GM13977 (cell line): Measurements from ENCODE around the gene KIF26A.

Source experiments
- DNase-seq: peaks from one replicate; pipeline ENCODE4 v3.0.0; 2012; ENCODE audit warnings: low spot score
- CTCF ChIP-seq: IDR thresholded peaks from 2 replicates; pipeline ENCODE4 v1.5.1; 2012; ENCODE audit warnings: mild to moderate bottlenecking, control low read depth; ENCODE audit not compliant: insufficient read depth; ENCODE audit errors: extremely low read depth, missing control alignments
- in situ Hi-C: fragments of 300-500 bp; cut with MboI; formaldehyde crosslinking; loops from one replicate; pipeline ENCODE4 v1.12.0; 2022; ENCODE audit warnings: low sequenced_read_pairs, low pct_unique_long_range_greater_than_20kb, mixed read lengths, inconsistent platforms; ENCODE audit not compliant: unreplicated experiment

The KIF26A gene

DNA sequence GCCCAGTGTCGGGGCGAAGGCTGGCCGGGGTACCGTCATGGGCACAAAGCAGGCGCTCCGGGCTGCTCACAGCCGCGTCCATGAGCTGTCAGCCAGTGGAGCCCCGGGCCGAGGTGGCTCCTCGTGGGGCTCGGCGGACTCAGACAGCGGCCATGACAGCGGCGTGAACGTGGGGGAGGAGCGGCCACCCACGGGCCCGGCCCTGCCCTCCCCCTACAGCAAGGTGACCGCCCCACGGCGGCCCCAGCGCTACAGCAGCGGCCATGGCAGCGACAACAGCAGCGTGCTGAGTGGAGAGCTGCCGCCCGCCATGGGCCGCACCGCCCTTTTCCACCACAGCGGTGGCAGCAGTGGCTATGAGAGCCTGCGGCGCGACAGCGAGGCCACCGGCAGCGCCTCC is 39.0 kb downstream of the KIF26A start:
- DNase-seq = no peak
- in situ Hi-C loops = no loop called here
- TF ChIP-seq CTCF = no peak

GRCh38 chr14:104178279-104178678 is 39.9 kb downstream of the KIF26A start:
- TF ChIP-seq CTCF = no peak
- in situ Hi-C loops = no loop called here
- no peak for DNase-seq

DNA sequence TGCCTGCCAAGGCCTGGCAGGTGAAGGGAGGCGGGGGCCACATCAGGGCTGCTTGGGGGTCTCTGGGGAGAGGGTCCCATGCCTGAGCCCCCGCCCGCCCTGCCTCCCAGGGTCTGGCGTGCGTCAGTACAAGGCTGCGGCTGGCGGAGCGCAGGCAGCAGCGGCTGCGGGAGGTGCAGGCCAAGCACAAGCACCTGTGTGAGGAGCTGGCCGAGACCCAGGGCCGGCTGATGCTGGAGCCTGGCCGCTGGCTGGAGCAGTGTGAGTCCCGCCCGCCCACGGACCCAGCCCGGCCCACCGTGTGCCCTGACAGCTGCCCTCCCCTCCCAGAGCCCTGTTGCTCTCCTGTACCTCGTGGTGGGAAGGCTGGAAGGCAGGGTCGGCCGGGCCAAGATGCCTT is 40.7 kb downstream of the KIF26A start:
- no peak for TF ChIP-seq CTCF
- DNase-seq = no peak
- in situ Hi-C loops = no loop called here

DNA sequence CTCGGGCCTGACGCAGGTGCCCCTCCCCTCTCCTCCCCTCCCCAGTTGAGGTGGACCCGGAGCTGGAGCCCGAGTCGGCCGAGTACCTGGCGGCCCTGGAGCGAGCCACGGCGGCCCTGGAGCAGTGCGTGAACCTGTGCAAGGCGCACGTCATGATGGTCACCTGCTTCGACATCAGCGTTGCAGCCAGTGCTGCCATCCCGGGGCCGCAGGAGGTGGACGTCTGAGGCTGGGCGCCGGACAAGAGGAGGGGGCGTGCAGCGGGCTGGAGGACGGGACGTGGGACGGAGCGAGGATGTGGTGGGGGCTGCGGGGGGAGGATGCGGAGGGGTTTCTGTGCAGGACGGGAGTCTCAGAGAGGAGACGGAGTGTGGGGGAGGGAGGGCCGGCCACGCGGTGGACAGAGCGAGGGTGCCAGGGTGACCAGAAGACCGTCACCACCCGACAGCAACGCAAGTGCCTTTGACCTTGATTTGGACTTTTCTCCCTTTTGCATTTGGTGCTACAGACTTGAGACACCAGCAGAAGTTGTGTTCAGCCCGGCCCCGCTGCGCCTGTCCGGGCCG is 41.3 kb downstream of the KIF26A start:
- TF ChIP-seq CTCF = no peak
- in situ Hi-C loops = no loop called here
- no peak for DNase-seq

DNA sequence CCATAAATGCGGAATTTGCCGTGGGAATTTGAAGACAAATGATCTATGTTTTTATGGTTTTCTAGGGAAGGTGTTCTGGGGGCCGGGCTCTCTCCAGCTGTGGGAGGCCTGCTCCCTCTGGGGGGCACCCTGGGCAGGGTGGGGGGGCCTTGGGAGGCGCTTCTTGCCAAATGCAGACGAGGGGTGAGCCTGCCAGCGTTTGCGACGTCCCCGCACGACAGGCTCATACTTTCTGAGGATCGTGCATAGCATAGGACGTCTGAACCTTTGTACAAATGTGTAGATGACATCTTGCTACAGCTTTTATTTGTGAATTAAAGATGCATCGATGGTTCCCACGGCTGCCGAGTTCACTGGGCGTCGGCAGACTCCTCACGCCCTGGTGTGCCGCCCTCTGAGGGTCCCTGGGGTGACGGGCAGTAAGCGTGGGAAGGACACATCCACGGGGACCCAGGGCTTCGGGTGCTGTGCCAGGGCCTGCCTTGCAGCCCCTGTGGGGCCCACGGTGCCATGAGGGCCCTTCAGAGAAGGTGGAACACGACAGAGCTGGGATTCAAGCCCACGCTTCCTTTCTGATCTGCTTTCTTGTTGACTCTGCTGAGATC is 42.3 kb downstream of the KIF26A start:
- no peak for TF ChIP-seq CTCF
- DNase-seq = no peak
- in situ Hi-C loops = no loop called here

GRCh38 chr14:104181761-104182530 is 43.6 kb downstream of the KIF26A start:
- in situ Hi-C loops = no loop called here
- no peak for TF ChIP-seq CTCF
- no peak for DNase-seq
